ENCODE data around the gene PLA2G6. TPM values are rescaled to one million over a fixed set of nuclear protein-coding genes. Genes with fewer than 3 reads are reported as not detected.
"Not testable (repeated sequence)": the region's sequence is repeated elsewhere in the genome, so short reads cannot be mapped to it uniquely, and the experiment has no call there.

PLA2G6 gene
- total RNA-seq, 2 experiments from 2014 or later, result 52.4 to 53.6 TPM

DNA sequence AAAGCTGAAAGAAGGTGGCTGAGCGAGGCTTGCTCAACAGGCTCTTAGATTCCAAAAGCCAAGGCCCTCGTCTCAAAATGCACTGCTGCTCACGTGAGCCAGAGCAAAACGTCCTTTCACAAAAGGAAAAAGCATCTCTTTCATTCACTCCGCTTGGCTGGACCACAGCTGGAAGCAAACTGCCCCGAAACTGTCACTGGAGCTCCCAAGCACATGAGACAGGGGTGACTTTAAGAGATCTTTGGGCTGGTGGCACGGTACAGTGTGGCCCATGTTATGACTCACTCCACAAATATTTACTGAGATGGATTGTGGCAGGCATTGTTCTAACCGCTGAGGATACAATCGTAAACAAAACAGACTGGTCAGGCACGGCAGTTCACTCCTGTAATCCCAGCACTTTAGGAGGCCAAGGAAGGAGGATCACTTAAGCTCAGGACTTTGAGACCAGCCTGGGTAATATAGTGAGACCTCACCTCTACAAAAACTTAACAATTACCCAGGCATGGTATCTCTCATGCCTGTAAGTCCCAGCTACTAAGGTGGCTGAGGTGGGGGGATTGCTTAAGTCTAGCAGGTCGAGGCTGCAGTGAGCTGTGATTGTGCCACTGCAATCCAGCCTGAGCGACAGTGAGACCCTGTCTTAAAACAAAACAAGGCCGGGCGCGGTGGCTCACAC is 3.6 kb downstream of the PLA2G6 start:
- DNase-seq, result no peak
- no peaks in the 10 kb centered on the region for H3K27me3 Mint-ChIP-seq
- ATAC-seq, result no peak

DNA sequence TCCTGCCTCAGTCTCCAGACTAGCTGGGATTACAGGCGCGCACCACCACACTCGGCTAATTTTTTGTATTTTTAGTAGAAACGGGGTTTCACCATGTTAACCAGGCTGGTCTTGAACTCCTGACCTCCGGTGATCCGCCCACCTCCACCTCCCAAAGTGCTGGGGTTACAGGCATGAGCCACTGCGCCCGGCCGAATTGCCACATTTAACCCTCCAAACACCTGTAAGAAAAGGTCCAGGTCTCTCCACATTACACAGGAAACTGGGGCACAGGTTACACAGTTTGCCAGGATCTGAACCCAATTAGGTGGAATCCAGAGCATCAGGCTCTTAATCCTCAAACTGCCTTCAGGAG is 4.1 kb downstream of the PLA2G6 start:
- ATAC-seq; H3K4me3 Mint-ChIP-seq; H3K9me3 Mint-ChIP-seq; POLR2A ChIA-PET; H3K27me3 Mint-ChIP-seq; H3K36me3 Mint-ChIP-seq (ENCODE audit: low read depth); DNase-seq; intact Hi-C loops (cut with micrococcal nuclease): not testable (repeated sequence)
- H3K27ac Mint-ChIP-seq, result peak overlapping the region; percentile 37
- CTCF ChIA-PET, result interaction anchor here (1.1 to 3.4 kb wide), 4 partner anchors 10 to 175 kb away, joined by 3 to 13 read pairs (median 4); no protein-coding TSS in a partner anchor
- H3K4me1 Mint-ChIP-seq (ENCODE audit: low read depth), result peaks cover 64% of the 10 kb centered on the region

More for the DNA sequence above, 3.6 kb downstream of the PLA2G6 start:
- POLR2A ChIA-PET, result interaction anchor here (0.6 to 1.8 kb wide), 3 partner anchors 12 to 23 kb away, joined by 3 to 5 read pairs (median 4); partner anchors contain the start of gene MAFF
- no peaks in the 10 kb centered on the region for H3K9me3 Mint-ChIP-seq
- peak overlapping the region; percentile 37 for H3K27ac Mint-ChIP-seq
- no peak overlapping the region for H3K4me3 Mint-ChIP-seq
- peaks cover 7% of the 10 kb centered on the region for H3K36me3 Mint-ChIP-seq (ENCODE audit: low read depth)
- intact Hi-C loops (cut with micrococcal nuclease), result no loop called here
- peaks cover 62% of the 10 kb centered on the region for H3K4me1 Mint-ChIP-seq (ENCODE audit: low read depth)
- TF ChIP-seq, protein P1, sequence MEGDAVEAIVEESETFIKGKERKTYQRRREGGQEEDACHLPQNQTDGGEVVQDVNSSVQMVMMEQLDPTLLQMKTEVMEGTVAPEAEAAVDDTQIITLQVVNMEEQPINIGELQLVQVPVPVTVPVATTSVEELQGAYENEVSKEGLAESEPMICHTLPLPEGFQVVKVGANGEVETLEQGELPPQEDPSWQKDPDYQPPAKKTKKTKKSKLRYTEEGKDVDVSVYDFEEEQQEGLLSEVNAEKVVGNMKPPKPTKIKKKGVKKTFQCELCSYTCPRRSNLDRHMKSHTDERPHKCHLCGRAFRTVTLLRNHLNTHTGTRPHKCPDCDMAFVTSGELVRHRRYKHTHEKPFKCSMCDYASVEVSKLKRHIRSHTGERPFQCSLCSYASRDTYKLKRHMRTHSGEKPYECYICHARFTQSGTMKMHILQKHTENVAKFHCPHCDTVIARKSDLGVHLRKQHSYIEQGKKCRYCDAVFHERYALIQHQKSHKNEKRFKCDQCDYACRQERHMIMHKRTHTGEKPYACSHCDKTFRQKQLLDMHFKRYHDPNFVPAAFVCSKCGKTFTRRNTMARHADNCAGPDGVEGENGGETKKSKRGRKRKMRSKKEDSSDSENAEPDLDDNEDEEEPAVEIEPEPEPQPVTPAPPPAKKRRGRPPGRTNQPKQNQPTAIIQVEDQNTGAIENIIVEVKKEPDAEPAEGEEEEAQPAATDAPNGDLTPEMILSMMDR (IDR thresholded peaks at IDR 0.05), result no peak
- CTCF ChIA-PET, result interaction anchor here (0.7 to 3.4 kb wide), 7 partner anchors 11 to 175 kb away, joined by 3 to 13 read pairs (median 3); partner anchors contain the start of gene MAFF

DNA sequence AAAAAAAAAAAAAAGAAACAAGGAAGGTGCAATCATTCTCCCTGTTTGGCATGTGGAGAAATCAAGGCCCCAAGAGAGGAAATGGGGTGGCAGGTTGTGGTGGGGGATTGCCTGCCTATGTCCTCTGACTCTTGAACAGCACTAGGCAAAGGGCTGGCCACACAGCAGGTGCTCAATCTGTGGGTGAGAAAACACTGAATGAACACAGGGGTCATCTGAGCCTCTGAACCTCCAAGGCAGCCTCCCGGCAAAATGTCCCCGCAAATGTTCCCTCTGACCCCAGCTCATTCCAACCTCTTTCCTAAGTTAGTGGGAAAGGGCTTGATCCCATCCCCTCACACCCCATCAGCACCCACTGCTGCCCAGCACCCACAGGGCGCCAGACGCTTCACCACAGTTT is 4.6 kb downstream of the PLA2G6 start:
- H3K27ac Mint-ChIP-seq, result peak overlapping the region; percentile 82
- peaks cover 68% of the 10 kb centered on the region for H3K4me1 Mint-ChIP-seq (ENCODE audit: low read depth)
- intact Hi-C loops (cut with micrococcal nuclease), result no loop called here
- peaks cover 7% of the 10 kb centered on the region for H3K36me3 Mint-ChIP-seq (ENCODE audit: low read depth)
- no peaks in the 10 kb centered on the region for H3K27me3 Mint-ChIP-seq
- ChIA-PET POLR2A (interaction anchor here (0.6 to 1.8 kb wide), 3 partner anchors 13 to 63 kb away, joined by 3 to 7 read pairs (median 4); partner anchors contain the start of gene MAFF), CTCF (interaction anchor here (1.1 to 3.4 kb wide), 3 partner anchors 11 to 176 kb away, joined by 3 to 13 read pairs (median 3); no protein-coding TSS in a partner anchor)
- ATAC-seq (no peak), DNase-seq (peak; percentile 19)
- TF ChIP-seq, protein P1 (IDR thresholded peaks at IDR 0.05), result no peak
- no peaks in the 10 kb centered on the region for H3K9me3 Mint-ChIP-seq
- peak overlapping the region; percentile 42 for H3K4me3 Mint-ChIP-seq

DNA sequence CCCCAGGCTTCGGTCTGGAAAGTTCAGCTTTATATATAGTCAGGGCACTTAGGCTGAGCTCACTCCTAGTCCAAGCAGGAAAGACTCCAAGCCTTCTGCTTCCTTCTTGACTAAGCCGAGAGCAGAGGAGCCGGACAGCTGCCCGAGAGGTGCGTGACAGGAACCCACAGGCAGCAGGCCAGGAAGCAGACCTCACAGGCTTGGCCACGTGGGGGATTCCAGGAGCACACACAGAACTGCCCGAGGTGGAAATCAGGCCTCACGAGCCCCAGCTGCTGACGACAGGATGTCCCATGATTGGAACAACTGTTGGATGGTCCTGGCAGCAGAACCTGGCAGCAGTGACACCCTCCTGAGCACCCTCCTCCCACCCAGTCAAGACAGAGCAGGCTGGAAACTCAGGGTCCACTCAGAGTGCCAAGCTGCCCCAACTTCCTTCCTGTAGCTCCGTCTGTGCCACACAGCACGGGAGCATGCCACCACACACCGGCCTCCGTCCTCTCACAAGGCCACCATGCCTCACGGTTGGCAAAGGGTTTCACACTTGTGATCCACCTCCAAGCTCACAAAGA is 5.4 kb downstream of the PLA2G6 start:
- peak; percentile 65 for DNase-seq
- Mint-ChIP-seq H3K27ac (peak overlapping the region; percentile 82), H3K4me1 (ENCODE audit: low read depth) (peaks cover 68% of the 10 kb centered on the region), H3K9me3 (no peaks in the 10 kb centered on the region), H3K4me3 (peak overlapping the region; percentile 42), H3K36me3 (ENCODE audit: low read depth) (peaks cover 7% of the 10 kb centered on the region), H3K27me3 (no peaks in the 10 kb centered on the region)
- intact Hi-C loops (cut with micrococcal nuclease), result no loop called here
- peak; percentile 38 for ATAC-seq
- POLR2A ChIA-PET, result interaction anchor here (0.6 to 1.8 kb wide), 3 partner anchors 12 to 62 kb away, joined by 3 to 7 read pairs (median 4); partner anchors contain the start of gene MAFF
- TF ChIP-seq, protein P1 (IDR thresholded peaks at IDR 0.05), result no peak
- CTCF ChIA-PET, result interaction anchor here (1.1 to 3.4 kb wide), 6 partner anchors 12 to 176 kb away, joined by 3 to 13 read pairs (median 4); no protein-coding TSS in a partner anchor

DNA sequence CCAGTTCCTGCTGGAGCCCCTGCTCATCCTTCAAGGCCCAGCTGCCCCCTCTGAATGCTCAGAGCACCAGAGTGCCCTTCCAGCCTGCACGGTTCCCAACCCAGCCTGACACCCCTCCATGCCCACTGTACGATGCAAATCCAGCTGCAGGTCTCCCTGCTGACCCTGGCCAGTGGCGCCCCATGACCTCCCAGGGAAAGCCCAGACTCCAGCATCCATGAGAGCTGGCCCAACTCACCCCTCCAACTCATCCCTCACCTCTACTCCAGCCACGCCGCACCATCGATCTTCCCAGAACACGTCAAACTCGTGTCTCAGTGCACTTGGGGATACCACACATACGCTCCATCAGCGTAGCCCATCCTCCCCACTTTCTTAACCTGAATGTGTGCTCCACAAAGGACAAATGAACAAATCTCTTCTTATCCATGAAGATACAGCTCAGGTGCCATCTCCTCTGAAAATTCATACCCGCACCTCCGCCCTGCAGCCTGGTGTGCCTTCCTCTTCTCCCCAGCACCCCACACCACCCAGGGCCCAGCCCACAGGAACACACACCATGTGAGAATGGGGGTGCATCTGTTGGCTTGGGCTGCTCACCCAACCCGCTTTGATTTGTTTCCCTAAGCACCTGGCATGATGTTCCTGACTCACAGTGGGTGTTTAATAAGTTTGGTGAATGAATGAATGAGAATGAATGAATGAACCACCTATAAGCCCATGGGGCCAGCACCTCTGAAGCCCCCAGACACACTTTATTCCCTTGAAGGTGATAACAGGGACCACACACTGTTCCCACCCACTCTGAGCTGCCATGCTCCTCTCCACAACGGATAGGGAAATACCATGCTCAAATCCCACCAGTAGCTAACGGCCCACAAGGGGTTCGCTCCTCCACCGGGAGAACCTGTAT is 6.2 kb downstream of the PLA2G6 start:
- Mint-ChIP-seq H3K36me3 (ENCODE audit: low read depth) (peaks cover 8% of the 10 kb centered on the region), H3K4me1 (ENCODE audit: low read depth) (peaks cover 65% of the 10 kb centered on the region), H3K27me3 (no peaks in the 10 kb centered on the region), H3K4me3 (peak overlapping the region; percentile 42), H3K27ac (peak overlapping the region; percentile 82), H3K9me3 (no peaks in the 10 kb centered on the region)
- DNase-seq (no peak), ATAC-seq (no peak)
- TF ChIP-seq, protein P1 (IDR thresholded peaks at IDR 0.05), result no peak
- intact Hi-C loops (cut with micrococcal nuclease), result no loop called here
- ChIA-PET CTCF (interaction anchor here (1.1 to 3.4 kb wide), 5 partner anchors 13 to 123 kb away, joined by 3 to 13 read pairs (median 4); no protein-coding TSS in a partner anchor), POLR2A (interaction anchor here (1.8 kb wide), 1 partner anchor 26 kb away, joined by 7 read pairs; the partner anchor contains the start of gene MAFF)

All from activated CD8-positive, alpha-beta T cell treated with anti-CD3 and anti-CD28 coated beads for 36 hours (primary cell).